ENCODE results near the gene ARHGAP22.

ARHGAP22 gene

DNA sequence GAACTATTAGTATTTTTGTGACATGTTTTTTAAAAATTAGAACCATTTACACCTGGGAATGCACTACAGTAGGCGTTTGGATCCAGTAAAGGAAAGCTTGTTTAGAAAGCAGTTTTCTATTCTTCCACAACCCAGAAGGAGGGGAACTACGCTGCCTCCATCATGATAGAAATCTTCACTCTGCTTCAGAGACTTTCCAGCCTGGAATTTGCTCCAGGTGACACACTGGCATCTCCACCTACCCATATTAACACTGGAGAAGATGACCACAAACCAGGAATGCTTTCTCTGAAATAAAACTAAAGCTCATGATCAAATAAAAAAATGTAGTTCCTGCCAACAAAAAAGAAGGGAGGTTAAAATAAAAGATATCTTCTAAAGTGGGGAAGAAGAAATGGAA is 66.3 kb downstream of the ARHGAP22 start:
- in situ Hi-C loops (cut with MboI; ENCODE audit: low sequenced_read_pairs, unreplicated experiment), result no loop called here
- no peak for TF ChIP-seq CTCF (IDR thresholded peaks at IDR 0.05; ENCODE audit: borderline replicate concordance, control extremely low read depth, extremely low read depth, insufficient read depth, missing control alignments)

DNA sequence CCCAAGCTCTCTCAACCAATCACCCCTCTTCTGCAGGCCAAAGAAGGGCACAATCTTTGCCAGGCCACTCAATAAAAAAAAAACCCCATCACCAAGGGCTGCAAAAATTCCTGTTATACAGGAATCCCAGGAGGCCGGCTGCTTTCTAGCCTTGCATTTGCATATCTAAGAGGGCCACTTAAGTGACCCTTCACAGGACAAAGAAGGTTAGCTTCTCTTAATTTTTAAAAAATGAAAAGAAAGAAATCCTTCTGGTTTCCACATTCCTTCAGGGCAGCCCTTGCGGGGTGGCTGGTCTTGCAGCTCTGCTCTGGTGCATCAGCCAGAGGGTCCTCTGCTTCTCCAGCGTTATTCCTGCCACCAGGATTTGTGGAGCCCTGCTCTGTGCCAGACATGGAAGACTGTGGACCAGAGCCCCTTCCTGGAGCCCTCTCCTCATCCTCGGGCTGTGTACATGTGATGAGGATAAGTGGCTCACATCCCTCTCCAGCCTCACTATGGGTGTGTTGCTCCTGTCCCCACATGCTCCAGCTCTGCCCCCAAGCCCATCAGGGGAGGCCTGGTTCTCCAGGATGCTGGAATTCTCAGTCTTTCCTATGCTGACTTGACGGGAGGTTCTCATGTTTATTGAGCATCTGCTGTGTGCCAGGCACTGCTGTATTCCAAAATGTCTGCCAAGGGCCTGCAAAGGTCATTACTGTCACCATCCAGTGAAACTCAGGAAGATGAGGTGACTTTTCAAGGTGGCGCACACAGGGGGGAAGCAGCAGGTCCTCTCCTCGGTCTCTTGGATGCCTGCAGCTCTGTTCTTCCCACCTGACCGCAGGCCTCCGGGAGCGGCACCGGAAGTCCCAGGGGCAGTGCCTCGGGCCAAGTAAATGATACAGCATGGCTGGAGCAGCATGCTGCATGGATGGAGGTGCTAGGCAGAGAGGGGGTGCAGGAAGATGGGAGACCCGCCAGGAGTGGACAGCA is 67.7 kb downstream of the ARHGAP22 start:
- no peak for DNase-seq (ENCODE audit: low spot score)
- no peak for TF ChIP-seq CTCF (IDR thresholded peaks at IDR 0.05; ENCODE audit: borderline replicate concordance, control extremely low read depth, extremely low read depth, insufficient read depth, missing control alignments)
- in situ Hi-C loops (cut with MboI; ENCODE audit: low sequenced_read_pairs, unreplicated experiment), result no loop called here

More for the DNA sequence above, 66.3 kb downstream of the ARHGAP22 start:
- no peak for DNase-seq (ENCODE audit: low spot score)

GRCh38 chr10:48536156-48536500 is 68.7 kb downstream of the ARHGAP22 start:
- TF ChIP-seq CTCF (IDR thresholded peaks at IDR 0.05; ENCODE audit: borderline replicate concordance, control extremely low read depth, extremely low read depth, insufficient read depth, missing control alignments), result no peak
- DNase-seq (ENCODE audit: low spot score), result no peak
- in situ Hi-C loops (cut with MboI; ENCODE audit: low sequenced_read_pairs, unreplicated experiment), result no loop called here

GRCh38 chr10:48535416-48536155 is 69.3 kb downstream of the ARHGAP22 start:
- in situ Hi-C loops (cut with MboI; ENCODE audit: low sequenced_read_pairs, unreplicated experiment), result no loop called here
- DNase-seq (ENCODE audit: low spot score), result no peak

DNA sequence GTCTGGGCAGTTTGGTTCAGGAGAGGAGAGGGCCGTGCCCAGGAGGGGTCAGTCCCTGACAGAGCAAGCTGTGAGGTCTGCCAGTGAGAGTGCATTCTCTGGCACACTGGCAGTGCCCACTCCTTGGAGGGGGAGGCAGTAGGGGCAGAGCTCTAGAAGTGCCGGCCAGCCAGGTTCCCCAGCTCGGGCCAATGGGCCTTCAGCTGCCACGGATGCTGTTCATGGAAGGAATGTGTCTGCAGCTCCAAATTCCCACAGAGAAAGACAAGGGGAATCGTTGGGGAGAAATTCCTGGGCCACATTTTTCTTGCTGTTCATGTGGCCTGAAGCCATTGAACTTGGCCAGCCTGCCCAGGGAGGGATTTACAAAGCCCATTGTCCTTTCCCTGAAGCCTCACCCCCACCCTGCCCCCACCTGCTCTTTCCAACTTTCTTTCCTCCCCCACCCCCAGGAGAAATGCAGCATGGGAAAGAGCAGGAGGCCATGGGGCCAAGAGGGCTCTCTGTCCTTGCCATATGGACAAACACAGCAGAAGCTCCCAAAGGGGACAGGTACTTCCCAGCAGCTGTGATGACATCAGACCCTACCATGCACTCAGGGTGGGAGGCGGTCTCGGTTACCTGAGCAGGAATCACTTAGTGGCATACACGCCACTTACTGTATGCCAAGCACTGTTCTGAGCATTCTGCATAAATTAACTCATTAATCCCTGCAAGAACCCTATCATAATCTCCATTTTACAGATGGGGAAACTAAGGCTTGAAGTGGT is 70.7 kb downstream of the ARHGAP22 start:
- in situ Hi-C loops (cut with MboI; ENCODE audit: low sequenced_read_pairs, unreplicated experiment), result no loop called here
- TF ChIP-seq CTCF (IDR thresholded peaks at IDR 0.05; ENCODE audit: borderline replicate concordance, control extremely low read depth, extremely low read depth, insufficient read depth, missing control alignments), result no peak
- no peak for DNase-seq (ENCODE audit: low spot score)

More at GRCh38 chr10:48535416-48536155, 69.3 kb downstream of the ARHGAP22 start:
- TF ChIP-seq CTCF (IDR thresholded peaks at IDR 0.05; ENCODE audit: borderline replicate concordance, control extremely low read depth, extremely low read depth, insufficient read depth, missing control alignments), result no peak

- in situ Hi-C loops (cut with MboI; ENCODE audit: low sequenced_read_pairs, unreplicated experiment), result no loop called here
- DNase-seq (ENCODE audit: low spot score), result no peak
- TF ChIP-seq CTCF (IDR thresholded peaks at IDR 0.05; ENCODE audit: borderline replicate concordance, control extremely low read depth, extremely low read depth, insufficient read depth, missing control alignments), result no peak
Observed at GRCh38 chr10:48533540-48533939, 71.3 kb downstream of the ARHGAP22 start.
